HG02884 (cell line): ENCODE data around the gene PAK4.
"Not testable (repeated sequence)": the region's sequence is repeated elsewhere in the genome, so short reads cannot be mapped to it uniquely, and the experiment has no call there.

Experiments used
- ATAC-seq: cut with Tn5 transposase; IDR thresholded peaks from one replicate; pipeline ENCODE4 v1.9.1; 2021; ENCODE audit warnings: mild to moderate bottlenecking, moderate library complexity; ENCODE audit not compliant: unreplicated experiment

PAK4 gene

DNA sequence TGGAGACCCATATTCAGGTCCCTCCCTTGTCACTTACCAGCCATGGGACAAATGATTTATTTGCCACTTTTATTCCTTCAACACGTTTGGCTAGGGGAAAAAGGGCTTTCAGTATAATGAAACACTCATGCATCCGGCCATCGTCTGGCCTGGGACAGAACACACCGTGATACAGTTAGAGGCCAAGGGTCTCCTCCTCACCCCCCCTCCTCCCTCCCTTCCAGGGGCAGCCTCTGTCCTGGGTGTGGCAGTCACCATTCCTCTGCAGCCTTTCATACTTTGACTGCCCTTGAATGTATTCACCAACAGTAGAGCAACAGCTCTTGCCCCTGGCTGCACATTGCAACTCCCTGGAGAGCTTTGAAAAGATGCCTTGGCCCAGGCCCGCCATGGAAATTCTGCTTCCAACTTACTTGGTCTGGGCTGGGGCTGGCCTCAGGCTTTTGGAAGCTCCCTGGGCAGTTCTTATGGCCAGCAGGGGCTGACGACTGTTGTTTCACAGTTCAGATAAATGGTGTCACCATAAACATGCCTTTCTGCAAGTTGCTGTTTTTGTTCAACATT is 3.0 kb downstream of the PAK4 start:
- no peak for ATAC-seq

DNA sequence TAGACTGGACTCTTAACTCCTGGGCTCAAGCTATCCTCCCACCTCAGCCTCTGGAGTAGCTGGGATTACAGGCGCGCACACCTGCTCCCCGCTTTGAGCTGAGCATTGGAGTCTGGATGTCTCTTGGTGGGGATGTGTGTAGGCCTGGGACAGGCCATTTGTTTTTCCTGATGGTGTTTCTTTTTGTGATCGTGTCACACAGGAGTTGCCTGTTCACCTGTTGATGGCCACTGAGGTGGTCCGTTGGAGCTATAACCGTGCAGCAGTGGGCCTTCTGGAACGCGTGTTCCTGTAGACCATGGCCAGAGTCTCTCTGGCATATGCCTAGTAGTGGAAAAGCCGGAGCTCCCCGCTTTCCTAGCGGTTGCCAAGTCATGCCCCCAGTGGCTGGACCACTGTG is 3.5 kb downstream of the PAK4 start:
- ATAC-seq: no peak

DNA sequence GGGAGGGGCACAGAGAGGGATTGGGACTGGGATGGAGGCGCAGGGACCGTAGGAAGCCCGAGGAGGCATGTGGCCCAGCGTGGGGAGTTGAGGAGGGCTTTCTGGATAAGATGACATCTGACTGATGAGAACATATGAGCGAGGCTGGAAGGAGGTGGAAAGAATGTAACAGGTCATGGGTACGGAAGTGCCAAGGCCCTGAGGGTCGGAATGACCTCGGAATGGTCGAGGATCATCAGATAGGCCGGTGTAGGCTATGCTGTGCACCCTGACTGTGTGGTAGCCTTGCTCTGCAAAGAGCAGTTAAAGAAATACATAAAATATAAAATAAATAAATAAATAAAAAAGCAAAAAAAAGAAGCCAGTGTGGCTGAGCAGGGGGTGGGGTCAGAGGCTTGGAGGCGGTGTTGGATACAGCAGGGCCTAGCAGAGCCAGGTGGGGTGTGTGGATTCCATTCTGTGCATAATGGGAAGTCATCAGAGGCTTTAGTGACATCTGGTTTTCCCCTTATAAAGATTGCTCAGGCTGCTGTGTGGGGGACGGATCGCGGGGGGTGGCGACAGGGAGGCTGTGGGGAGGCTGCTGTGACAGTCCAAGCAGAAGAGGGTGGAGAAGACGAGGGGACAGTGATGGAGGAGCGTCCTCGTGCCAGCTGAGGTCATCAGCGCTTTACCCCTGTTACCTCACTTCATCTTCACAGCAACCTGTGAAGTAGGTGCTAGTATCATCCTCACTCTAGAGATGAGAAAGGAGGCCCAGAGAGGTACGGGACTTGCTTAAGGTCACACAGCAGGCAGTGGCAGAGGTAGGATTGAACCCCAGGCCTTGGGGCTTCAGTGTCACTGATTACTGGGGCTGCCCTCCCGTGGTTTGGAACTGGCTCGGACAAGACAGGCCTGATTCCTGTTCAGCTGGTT is 5.0 kb downstream of the PAK4 start:
- ATAC-seq: no peak

DNA sequence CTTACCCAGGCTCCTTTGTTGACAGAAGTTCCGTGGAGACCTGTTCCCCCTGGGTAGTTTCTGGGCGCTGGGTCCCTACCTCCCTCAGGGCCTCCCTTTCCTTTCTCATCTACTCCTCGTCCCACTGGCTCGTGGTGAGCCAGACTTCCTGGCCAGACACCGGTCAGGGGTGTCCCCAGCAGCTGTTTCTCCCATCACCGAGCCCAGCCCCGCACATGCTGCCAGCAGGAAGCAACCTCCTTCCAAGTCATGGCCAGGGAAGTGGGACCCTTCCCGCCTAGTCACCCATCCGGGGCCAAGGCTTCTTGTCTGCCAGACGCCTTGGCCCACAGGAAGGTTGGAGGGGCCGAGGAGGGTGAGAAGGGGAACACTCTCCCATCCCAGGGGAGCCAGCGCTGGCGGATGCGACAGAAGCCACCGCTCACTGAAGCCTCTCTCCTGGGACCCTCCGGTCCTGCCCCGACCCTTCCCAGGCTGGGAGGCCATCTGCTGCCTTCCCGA is 5.7 kb downstream of the PAK4 start:
- ATAC-seq: no peak

DNA sequence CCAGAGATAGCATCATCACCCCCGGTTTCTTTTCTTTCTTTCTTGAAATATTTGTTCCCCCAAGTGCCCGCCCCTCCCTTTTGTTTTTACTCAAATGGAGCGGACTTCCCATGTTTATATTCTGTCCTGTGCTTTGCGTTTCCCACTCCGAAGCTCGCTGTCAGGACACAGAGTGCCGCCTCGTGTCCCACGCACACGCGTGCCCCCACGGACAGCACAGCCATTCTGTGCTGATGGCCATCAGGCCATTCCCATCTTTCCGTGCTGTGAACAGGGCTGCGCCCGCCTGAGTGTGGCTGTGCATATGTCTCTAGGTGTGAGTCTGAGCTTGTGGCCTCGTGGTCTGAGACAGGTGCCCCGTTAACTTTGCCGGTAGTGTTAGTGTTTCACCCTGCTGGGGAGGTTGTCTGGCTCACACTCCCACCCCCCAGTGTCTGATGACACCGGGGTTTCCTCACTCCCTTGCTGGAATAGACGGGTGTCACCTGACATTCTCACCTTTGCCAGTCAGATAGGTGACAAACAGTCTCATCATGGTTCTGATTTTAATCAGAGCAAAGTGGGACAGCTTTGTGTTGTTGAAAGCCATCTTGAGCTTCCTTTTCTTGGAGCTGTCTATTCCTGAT is 6.9 kb downstream of the PAK4 start:
- no peak for ATAC-seq

DNA sequence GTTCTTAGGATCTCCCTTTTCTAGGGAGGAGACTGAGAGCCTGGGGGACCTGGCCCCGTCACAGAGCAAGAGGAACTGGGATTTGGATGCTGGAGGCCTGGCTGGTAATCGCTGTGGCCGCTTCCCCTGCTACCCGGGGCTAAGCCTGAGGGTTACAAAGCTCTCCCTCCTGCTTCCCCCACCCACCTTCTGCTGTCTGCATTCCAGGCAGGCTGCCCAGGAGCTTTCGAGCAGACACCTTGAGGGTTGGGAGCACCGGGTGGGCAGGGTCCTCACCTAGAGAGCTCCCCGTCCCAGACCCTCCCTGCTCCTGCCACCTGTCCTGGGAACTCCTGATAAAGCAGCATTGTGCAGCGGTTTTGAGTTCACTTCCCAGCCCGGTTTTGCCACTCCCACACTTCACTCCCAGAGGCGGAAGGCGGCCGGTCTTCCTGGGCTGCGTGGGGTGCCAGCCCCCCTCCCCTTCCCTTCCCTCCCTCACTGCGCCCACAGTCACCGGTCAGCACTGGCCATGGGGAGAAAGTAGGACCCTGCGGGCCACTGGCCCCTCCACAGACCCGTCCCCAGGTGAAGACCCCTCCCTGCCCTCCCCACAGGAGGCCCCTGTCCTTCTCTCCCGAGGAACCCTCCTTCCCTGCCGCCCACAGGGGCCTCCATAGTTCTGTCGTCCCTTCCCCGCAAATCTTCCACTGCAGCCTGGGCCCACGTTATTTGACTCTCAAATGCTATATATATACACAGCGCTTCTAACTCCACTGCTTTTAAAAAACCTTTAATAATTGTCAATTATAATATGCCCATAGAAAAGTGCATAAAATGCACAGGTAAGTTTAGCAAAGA is 8.1 kb downstream of the PAK4 start:
- no peak for ATAC-seq

DNA sequence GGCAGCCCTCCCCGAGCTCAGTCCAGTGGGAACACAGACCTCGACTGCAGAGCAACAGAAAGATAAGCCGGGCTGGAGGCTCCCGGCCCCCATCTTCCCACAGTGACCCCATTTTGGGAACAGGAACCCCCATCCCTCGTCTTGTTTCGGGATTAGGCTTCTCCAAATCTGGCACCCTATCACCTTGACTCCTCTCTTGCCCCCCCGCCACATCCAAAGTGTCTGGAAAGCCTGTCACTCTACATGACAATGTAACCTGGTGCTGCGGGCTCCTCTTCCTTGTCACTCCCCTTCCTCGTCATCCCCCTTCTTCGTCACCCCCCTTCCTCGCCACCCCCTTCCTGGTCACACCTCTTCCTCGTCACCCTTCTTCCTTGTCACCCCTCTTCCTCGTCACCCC is 10.1 kb downstream of the PAK4 start:
- ATAC-seq: no peak

DNA sequence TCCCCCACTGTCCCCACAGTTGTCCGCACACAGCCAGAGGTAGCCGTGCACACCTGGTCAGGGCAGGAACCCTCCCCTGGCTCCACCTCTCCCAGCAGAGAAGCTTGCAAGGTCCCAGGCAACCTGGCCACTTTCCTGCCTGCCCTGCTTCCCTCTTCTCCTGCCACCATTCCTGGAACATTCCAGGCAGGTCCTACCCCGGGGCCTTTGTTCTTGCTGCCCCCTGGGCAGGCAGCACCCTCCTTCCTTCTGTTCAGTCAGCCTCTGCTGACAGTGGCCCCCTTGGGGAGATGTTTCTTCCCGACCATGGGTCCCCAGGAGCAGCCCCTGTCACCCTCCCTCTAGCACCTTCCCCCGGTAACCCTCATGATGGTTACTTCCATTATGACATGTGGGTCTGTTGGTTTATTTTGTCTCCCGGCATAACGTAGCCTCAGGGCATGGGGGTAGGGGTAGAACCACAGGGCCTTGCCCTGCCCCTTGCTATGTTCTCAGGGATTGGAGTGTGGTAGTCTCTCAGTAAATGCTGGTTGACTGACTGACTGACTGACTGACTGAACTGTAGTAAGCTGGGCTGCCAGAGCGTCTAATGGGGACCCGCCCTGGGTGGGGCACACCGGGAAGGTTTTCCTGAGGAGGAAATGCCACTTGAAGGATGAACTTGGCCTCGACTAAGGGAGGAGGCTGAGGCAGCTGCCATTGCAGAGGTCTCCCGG is 10.8 kb downstream of the PAK4 start:
- ATAC-seq: no peak

DNA sequence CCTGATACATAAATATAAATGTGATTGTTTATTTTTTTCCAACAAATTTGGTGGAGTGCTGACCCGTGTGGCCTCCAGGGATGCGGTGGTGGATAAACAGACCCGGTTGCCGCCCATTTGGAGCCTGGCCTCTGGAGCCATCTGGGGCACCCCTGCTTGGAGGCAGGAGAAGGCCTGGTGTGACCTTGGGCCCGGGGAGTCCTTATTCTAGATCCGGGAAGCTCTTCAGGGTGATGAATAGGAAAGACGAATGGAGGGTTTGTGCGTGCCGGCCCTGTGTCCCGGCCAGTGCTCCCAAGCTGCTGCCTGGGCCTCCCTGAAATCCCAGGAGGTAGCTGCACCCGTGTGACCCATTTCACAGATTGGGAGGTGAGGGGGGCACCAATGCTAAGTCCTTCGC is 11.5 kb downstream of the PAK4 start:
- no peak for ATAC-seq

DNA sequence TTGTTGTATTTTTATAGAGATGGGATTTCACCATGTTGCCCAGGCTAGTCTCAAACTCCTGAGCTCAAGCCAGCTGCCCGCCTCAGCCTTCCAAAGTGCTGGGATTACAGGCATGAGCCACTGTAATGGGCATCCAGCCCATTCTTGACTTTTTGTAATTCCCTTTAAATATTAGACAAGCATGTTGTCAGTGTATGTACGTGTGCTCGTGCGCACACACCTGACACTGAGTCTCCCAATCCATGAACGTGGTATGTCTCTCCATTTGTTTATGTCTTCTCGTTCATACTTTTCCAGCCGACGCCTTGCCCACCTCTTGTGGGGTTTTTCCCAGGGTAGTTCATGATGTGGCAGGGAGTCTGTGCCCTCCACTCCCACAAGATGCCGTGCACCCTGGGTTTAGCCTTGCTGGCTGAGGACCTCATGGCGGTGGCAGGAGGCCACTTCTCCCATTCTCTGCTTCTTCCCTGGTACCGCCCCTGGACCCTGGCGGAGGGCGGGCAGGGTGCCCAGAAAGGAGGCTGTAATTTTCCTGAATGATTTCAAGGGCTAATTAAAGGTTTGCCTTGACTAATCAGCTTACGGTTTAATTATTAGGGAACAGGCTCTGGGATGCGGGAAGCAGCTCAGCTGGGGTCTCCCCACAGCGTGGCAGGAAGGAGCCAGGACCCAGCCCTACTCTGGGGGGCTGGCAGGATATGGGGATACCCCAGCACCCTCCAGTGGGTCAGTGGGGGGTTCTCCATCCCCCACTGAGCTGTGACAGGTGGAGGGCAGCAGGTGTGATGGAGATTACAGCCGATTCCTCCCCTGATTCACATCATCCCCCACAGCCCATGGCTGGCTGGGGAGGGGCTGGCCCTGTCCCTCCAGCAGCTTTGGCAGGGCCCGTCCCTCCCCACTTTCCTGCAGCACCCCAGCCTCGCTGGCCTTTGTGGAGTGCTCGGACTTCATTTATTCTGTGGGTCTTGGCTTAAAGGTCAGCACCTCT is 12.9 kb downstream of the PAK4 start:
- ATAC-seq: no peak

DNA sequence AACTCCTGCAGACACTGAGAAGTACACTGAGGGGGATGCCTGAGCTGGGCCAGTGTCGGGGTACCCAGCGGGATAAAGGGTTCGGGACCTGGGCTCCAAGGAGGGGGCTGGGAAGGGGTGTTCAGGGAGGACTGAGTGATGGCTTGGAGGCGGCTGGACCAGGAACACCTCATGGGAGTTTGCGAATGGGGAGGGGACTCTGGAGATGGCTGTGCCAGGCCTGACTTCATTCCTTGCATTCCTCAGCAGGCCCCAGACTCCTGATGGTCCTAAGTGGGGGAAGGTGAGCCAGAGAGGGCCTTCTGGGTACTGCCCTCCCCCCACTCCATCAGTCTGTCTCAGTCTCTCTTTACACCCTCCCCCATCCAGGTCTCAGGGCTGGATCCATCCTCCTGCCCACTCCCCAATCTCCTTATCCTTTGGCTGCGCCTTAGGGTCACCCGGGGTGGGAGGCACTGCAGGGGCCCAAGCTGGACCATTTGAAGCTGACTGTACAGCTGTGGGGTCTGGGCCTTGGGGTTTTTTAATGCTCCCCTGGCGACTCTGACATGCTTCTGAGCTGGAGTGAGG is 13.8 kb downstream of the PAK4 start:
- no peak for ATAC-seq

DNA sequence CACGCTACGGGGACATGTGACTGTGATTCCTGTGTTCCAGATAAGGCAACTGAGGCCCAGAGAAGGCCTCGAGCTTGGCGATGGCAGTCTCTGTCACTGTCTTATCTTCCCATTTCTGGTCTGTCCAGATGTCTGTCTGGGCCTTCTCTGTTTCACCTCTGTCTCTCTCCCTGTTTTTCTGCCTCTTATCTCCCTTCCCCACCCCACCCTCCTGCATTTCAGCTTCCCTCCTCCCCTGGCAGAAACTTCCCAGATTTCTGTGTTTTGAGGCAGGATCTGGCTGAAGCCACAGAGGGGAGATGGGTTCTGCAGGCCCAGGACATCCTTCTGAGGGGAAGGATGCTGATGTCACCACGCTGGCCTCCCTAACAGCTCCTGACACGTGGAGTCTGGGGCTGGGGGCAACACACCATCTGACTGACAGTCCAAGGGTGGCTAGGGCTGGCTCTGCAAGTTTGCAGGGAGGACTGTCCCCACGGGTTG is 14.4 kb downstream of the PAK4 start:
- ATAC-seq: no peak

DNA sequence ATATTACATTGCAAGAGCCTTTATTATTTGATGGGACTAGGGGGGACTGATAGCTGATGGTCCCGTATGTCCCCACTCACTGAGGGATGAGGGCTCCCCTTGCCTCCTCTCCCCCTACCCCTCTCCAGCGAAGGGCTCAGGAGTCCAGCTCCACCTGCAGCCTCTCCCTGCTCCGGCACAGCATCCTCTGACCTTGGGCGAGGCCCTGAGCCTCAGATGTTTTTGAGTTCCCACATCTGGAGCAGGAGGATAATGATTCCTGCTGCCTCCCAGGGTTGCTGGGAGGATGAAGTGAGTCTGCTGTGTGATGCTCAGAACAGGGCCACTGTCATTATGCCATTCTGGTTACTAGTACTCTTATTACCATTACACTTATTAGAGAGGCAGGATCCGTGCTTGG is 15.0 kb downstream of the PAK4 start:
- ATAC-seq: no peak

DNA sequence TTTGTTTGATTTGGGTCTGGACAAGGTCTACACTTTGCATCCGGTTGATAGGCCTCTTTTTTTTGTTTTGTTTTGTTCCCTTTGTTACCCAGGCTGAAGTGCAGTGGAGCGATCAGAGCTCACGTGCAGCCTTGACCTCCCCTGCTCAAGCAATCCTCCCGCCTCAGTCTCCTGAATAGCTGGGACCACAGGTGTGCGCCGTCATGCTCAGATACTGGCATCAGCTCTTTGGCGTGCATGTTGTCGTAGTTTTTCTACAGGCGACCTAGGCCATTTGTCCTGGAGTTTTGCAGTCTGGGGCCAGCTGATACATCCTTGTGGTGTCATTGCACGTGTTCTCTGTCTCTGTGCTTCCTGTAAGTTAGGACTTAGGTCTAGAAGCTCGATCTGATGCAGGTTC is 16.3 kb downstream of the PAK4 start:
- ATAC-seq: no peak

DNA sequence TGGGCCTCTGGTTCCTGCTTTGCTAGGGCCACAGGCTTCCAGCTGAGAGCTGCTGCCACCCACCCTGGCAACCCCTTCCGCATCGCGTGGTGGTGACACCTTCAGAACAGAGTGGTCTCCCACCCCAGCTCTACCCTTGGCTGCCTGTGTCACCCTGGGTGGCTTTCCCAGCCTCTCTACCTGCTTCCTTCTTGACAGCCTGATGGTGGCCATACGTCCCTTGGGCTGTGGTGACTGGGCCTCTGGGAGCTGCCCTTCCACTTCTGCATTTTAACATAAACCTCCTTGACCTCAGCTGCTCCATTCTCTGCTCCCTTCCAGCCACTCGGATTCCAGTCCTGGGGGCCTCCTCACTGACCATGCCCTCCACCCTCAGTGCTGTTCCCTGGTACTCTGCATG is 17.0 kb downstream of the PAK4 start:
- ATAC-seq: no peak

DNA sequence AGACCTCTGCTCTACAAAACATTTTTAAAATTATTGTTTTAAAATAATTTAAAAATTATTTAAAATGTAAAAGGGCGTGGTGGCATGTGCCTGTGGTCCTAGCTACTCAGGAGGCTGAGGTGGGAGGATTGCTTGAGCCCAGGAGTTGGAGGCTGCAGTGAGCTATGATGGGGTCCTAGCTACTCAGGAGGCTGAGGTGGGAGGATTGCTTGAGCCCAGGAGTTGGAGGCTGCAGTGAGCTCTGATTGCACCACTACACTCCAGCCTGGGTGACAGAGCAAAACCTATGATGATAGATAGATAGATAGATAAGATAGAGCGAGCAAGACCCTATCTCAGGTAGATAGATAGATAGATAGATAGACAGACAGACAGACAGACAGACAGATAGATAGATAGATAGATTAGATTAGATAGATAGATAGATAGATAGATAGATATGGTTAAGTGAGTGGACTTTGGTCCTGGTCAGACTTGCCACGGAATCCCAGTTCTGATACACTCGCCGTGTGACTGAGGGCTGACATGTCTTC is 18.2 kb downstream of the PAK4 start:
- ATAC-seq: not testable (repeated sequence)

DNA sequence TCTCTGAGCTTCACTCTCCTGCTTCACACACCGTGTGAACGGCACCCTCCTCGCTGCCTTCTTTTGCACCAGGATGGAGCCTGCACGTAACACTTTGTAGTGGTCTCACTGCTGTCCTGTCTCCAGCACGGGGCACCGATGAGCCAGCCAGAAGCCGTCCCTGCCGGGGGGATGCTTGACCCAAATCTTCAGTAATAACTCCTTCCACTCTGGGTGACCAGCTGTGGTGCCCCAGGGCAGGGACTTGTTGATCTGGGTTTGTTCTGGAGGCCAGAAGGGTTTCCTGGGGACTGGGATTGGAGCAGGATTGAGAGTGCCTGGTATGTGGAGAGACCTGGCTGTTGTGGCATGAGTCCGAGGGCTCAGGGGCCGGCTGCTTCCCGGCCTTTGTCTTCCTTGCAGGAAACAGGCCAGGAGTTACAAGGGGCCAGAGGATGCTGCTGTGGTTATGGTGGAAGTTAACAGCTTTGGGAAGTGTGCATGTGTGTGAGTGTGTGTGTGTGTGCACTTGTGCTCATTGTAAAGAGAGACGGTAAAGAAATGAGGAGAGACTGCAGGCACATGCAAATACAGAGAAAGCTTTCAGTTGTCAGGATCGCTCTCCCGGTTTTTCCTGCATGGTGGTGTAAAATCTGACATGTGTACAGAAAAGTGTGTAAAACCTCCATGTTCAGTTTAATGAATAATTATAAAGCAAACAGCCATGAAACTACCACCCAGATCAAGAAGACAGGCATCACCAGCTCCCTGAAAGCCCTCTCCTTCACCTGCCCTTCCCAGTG is 18.9 kb downstream of the PAK4 start:
- no peak for ATAC-seq
